Gastrocnemius medialis (tissue), 4 donors: ENCODE measurements around the gene TMEM132D. TPM values are rescaled to one million over a fixed set of nuclear protein-coding genes. Genes with fewer than 3 reads are reported as not detected.
"Not testable (repeated sequence)": the region's sequence is repeated elsewhere in the genome, so short reads cannot be mapped to it uniquely, and the experiment has no call there.

ENCODE experiments used
- ATAC-seq, 2 donors: fragments of 150-250 bp; one replicate each; pipeline ENCODE4 v1.9.1; 2016
- DNase-seq, 2 donors: peaks; one replicate each; pipeline ENCODE4 v3.0.0-alpha.2; 2019
- H3K27ac ChIP-seq, 4 donors: fragments of 200-600 bp; sonication (generic); 1 replicate in 1 of 4; 2 replicates in 3 of 4; pipeline ENCODE4 v1.5.1; 2016 to 2018; ENCODE audit warnings: mild to moderate bottlenecking in 2 of 4, moderate library complexity in 1 of 4
- H3K27me3 ChIP-seq, 3 donors: fragments of 200-600 bp; sonication (generic) in 2 of 3; 1 replicate in 1 of 3; 2 replicates in 2 of 3; pipeline versions ENCODE4 v1.5.1 to v1.6.0; 2016 to 2019; ENCODE audit warnings: mild to moderate bottlenecking in 1 of 3, moderate library complexity in 1 of 3
- H3K36me3 ChIP-seq, 2 donors: fragments of 200-600 bp; sonication (generic) in 1 of 2; one replicate each; pipeline ENCODE4 v1.5.1; 2017 to 2018
- H3K4me1 ChIP-seq, 2 donors: fragments of 200-600 bp; sonication (generic) in 1 of 2; one replicate each; pipeline ENCODE4 v1.5.1; 2016 to 2017; ENCODE audit warnings: mild to moderate bottlenecking in 2 of 2
- H3K4me3 ChIP-seq, 4 donors: fragments of 200-600 bp; sonication (generic) in 3 of 4; 1 replicate in 1 of 4; 2 replicates in 3 of 4; pipeline ENCODE4 v1.5.1; 2016 to 2019; ENCODE audit warnings: mild to moderate bottlenecking in 2 of 4
- H3K9me3 ChIP-seq, 3 donors: fragments of 200-600 bp; sonication (generic) in 2 of 3; 1 replicate in 1 of 3; 2 replicates in 2 of 3; pipeline ENCODE4 v1.5.1; 2016 to 2019
- POLR2A ChIP-seq, 2 donors: fragments of 450-650 bp; IDR thresholded peaks; one replicate each; pipeline ENCODE4 v1.6.1; 2017; ENCODE audit warnings: antibody characterized with exemption in 2 of 2, mild to moderate bottlenecking in 2 of 2, moderate library complexity in 2 of 2
- in situ Hi-C, 4 donors: fragments of 200-750 bp; cut with MboI; loops; one replicate each; pipeline versions ENCODE4 v1.15.0 to v1.8.0; 2017; ENCODE audit warnings: low sequenced_read_pairs in 4 of 4
- intact Hi-C: fragments of 100-400 bp; cut with DNase I; formaldehyde crosslinking; loops from one replicate; pipeline ENCODE4 v1.15.1; 2023; ENCODE audit warnings: low total_unique reads
- total RNA-seq, 4 donors: library from RNA; depleted of rRNA; stranded (reverse); fragments of >200 nt; gene quantifications; one replicate each; pipeline versions ENCODE4 v1.1.0 to v1.2.3, GENCODE V29; 2016
- TF ChIP-seq, protein P1 (sequence below), 5 experiments: fragments of 450-650 bp in 3 of 5; fragments of 200-600 bp in 2 of 5; sonication (generic) in 2 of 5; IDR thresholded peaks in 4 of 5; conservative IDR thresholded peaks in 1 of 5; 1 replicate in 4 of 5; 2 replicates in 1 of 5; pipeline ENCODE4 v1.5.1; 2016 to 2019; ENCODE audit warnings: antibody characterized with exemption in 5 of 5, mild to moderate bottlenecking in 3 of 5, moderate library complexity in 3 of 5

TMEM132D gene
- total RNA-seq, 4 donors from 2014 or later: not detected

DNA sequence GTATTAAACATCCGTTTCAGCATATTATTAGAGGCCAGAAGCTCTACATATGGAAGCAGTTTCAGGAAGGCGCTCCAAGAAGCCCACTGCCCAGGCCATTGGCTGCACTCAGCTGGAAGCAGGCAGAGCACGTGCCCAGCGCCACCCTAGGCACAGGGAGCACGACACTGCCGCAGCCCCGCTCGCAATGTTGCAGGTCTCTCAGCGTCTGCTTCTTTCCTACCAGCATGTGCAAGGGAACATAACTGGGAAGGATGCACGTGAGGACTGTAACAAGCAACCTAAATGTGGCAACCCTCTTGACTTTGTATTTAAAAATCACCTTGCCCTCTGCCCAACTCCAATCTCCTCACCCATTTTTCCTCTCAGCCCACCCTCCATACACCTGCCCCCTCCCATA, 3.5 kb downstream of the TMEM132D start:
- no peak for TF ChIP-seq POLR2A (IDR thresholded peaks at IDR 0.05)
- TF ChIP-seq, protein P1, sequence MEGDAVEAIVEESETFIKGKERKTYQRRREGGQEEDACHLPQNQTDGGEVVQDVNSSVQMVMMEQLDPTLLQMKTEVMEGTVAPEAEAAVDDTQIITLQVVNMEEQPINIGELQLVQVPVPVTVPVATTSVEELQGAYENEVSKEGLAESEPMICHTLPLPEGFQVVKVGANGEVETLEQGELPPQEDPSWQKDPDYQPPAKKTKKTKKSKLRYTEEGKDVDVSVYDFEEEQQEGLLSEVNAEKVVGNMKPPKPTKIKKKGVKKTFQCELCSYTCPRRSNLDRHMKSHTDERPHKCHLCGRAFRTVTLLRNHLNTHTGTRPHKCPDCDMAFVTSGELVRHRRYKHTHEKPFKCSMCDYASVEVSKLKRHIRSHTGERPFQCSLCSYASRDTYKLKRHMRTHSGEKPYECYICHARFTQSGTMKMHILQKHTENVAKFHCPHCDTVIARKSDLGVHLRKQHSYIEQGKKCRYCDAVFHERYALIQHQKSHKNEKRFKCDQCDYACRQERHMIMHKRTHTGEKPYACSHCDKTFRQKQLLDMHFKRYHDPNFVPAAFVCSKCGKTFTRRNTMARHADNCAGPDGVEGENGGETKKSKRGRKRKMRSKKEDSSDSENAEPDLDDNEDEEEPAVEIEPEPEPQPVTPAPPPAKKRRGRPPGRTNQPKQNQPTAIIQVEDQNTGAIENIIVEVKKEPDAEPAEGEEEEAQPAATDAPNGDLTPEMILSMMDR (IDR thresholded peaks at IDR 0.05 in 4 of 5, conservative IDR thresholded peaks at IDR 0.05 in 1 of 5): no peak
- in situ Hi-C loops: loop anchor here in 1 of 4 donors (25.0 kb wide), 1 partner anchor 1638 kb away; the partner anchor contains the start of gene TMEM132C
- ATAC-seq (no peak), DNase-seq (no peak)
- intact Hi-C loops: no loop called here
- peaks cover 6 to 15% (median 9%) of the 10 kb centered on the region in 3 donors for H3K27me3 ChIP-seq
- no peaks in the 10 kb centered on the region for H3K4me1 ChIP-seq
- no peak overlapping the region for H3K4me3 ChIP-seq
- no peaks in the 10 kb centered on the region for H3K36me3 ChIP-seq
- H3K27ac ChIP-seq: no peak overlapping the region
- no peaks in the 10 kb centered on the region for H3K9me3 ChIP-seq

DNA sequence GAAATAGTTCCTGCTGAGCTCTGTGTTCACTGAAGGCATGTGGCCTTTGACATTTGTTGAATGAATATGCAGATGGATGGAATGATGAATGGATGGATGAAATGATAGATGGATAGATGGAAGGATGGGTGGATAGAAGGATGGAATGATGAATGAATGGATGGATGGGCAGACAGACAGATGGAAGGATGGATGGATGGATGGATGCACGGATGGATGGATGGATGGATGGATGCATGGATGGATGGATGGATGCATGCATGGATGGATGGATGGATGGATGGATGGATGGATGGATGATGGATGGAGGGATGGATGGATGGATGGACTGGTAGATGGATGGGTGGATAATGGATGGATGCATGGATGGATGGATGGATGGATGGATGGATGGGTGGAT, 4.8 kb downstream of the TMEM132D start:
- H3K4me1 ChIP-seq, in situ Hi-C loops, H3K27ac ChIP-seq, H3K36me3 ChIP-seq, ATAC-seq, H3K4me3 ChIP-seq, intact Hi-C loops, DNase-seq, H3K9me3 ChIP-seq, H3K27me3 ChIP-seq: not testable (repeated sequence)

DNA sequence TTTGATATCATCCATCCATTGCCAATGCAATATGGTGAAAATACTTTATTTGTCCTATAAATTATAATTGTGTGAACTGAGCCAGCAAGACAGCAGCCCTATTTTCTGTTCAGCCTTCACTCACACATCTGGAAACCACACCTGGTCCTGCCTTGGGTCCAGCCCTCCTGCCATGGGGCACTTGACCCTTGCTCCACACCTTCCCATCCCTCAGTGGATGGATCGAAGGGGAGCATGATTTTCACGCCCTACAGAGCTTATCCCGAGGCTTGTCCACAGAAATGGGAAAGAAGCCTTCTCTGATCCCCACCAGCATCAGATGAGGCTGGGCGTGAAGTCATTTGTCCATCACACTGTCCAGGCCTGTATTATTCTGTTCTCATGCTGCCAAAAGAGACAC, 10.1 kb downstream of the TMEM132D start:
- ATAC-seq: no peak
- Histone ChIP-seq H3K36me3 (no peaks in the 10 kb centered on the region), H3K27ac (no peak overlapping the region), H3K4me3 (no peak overlapping the region), H3K9me3 (no peaks in the 10 kb centered on the region), H3K27me3 (no peaks in the 10 kb centered on the region), H3K4me1 (no peaks in the 10 kb centered on the region)
- in situ Hi-C loops: no loop called here
- intact Hi-C loops: no loop called here
- no peak for DNase-seq
- TF ChIP-seq POLR2A (IDR thresholded peaks at IDR 0.05): no peak
- TF ChIP-seq, protein P1 (IDR thresholded peaks at IDR 0.05 in 4 of 5, conservative IDR thresholded peaks at IDR 0.05 in 1 of 5): no peak

DNA sequence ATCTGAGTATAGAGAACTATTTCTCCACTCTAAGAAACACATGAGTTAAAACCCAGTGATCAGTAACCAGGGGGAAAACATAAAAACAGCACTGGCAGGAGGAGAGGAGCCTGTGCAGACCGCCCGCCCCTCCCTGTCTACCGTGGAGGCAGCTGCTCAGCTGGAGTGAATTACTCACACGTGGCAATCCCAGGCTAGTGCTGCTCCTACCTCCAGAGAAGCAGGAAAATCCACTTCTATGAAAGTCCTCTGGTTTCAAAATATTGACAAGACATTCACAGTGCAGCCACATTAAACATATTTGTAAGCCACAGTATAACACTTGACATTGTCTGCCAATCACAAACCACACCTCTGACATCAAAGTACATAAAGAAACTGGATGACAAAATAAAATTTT, 16.7 kb downstream of the TMEM132D start:
- Histone ChIP-seq H3K36me3 (no peaks in the 10 kb centered on the region), H3K4me1 (no peaks in the 10 kb centered on the region), H3K4me3 (no peak overlapping the region), H3K27me3 (no peaks in the 10 kb centered on the region), H3K9me3 (no peaks in the 10 kb centered on the region), H3K27ac (no peak overlapping the region)
- DNase-seq: no peak
- ATAC-seq: no peak
- no peak for TF ChIP-seq POLR2A (IDR thresholded peaks at IDR 0.05)
- TF ChIP-seq, protein P1 (IDR thresholded peaks at IDR 0.05 in 4 of 5, conservative IDR thresholded peaks at IDR 0.05 in 1 of 5): no peak
- in situ Hi-C loops: no loop called here
- intact Hi-C loops: no loop called here

DNA sequence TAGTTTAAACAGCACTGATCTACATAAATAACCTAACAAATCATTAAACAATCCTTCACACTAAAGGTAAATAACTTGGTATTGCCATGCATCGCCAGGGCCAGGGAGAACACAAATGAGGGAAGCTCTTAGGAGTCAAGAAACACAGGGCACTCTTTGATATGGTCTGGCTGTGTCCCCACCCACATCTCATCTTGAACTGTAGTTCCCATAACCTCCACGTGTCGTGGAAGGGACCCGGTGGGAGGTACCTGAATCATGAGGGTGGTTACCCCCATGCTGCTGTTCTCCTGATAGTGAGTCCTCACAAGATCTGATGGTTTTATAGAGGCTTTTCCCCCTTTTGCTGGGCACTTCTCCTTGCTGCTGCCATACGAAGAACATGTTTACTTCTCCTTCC, 17.3 kb downstream of the TMEM132D start:
- no peak for DNase-seq
- intact Hi-C loops: no loop called here
- no peak overlapping the region for H3K4me3 ChIP-seq
- TF ChIP-seq, protein P1 (IDR thresholded peaks at IDR 0.05 in 4 of 5, conservative IDR thresholded peaks at IDR 0.05 in 1 of 5): no peak
- no peak for TF ChIP-seq POLR2A (IDR thresholded peaks at IDR 0.05)
- no peaks in the 10 kb centered on the region for H3K4me1 ChIP-seq
- no peak for ATAC-seq
- H3K27ac ChIP-seq: no peak overlapping the region
- H3K9me3 ChIP-seq: no peaks in the 10 kb centered on the region
- H3K36me3 ChIP-seq: no peaks in the 10 kb centered on the region
- H3K27me3 ChIP-seq: no peaks in the 10 kb centered on the region
- in situ Hi-C loops: no loop called here
